H1 (cell line): ENCODE results near the gene EYA4. TPM values are rescaled to one million over a fixed set of nuclear protein-coding genes. Genes with fewer than 3 reads are reported as not detected.

Experiments
- KDM1A ChIP-seq: fragments of 200-600, 300-600 bp; sonication (generic); IDR thresholded peaks from 2 replicates; pipeline ENCODE4 v1.7.1; 2016; ENCODE audit warnings: mild to moderate bottlenecking, low read length, borderline replicate concordance
- SIX5 ChIP-seq: IDR thresholded peaks from 2 replicates; pipeline ENCODE4 v1.6.1; 2011; ENCODE audit warnings: mild to moderate bottlenecking, low read depth, low read length
- polyA plus RNA-seq, 7 experiments: library from polyadenylated mRNA; depleted of rRNA in 3 of 7; stranded (reverse) in 5 of 7; unstranded in 2 of 7; fragments of >200 nt in 5 of 7; fragments of 200-250 nt in 2 of 7; gene quantifications; 1 replicate in 5 of 7; 2 replicates in 1 of 7; 4 replicates in 1 of 7; pipeline versions ENCODE4 v1.2.1 to v1.2.3, GENCODE V29; 2011 to 2013; ENCODE audit warnings: missing spikeins in 2 of 7, mixed read lengths in 2 of 7
- total RNA-seq: library from RNA; stranded (reverse); fragmentation: NEBNext Ultra II Directional; extraction: Animal tissue kit (Norgen Biotek cat#: 25700); gene quantifications from 2 replicates; pipeline ENCODE4 v1.2.1, GENCODE V29; 2021

The EYA4 gene
- total and polyA plus RNA-seq, 2 of the 8 experiments (the other 6 are each of a cell fraction or from before 2014, with no cell fraction given): 0.06 to 0.17 TPM

- TF ChIP-seq SIX5: no peak
- no peak for TF ChIP-seq KDM1A
These were observed 33.4 kb upstream of the EYA4 start (continued) for GRCh38 chr6:133207754-133208153.
